RWPE1 (cell line): ENCODE results near the gene PIGS.

ENCODE experiments used
- CTCF ChIA-PET: fragments of 350-600 bp; sonication (Branson Sonifier 250); formaldehyde crosslinking; extraction: SDS; loops from one replicate; lab custom pipeline; 2021; lab: Yijun Ruan, JAX
- POLR2A ChIA-PET: fragments of 400-600 bp; formaldehyde crosslinking; extraction: SDS; loops from one replicate; lab custom pipeline; 2020; ENCODE audit warnings: antibody characterized with exemption; ENCODE audit not compliant: low non-redundant PET; lab: Yijun Ruan, JAX
- DNase-seq: peaks from one replicate; pipeline ENCODE4 v3.0.0; 2012; ENCODE audit warnings: low spot score
- H3K27ac ChIP-seq: fragments of 450-650 bp; 2 replicates; pipeline ENCODE4 v1.5.1; 2017
- CTCF ChIP-seq: fragments of 450-650 bp; conservative IDR thresholded peaks from 2 replicates; pipeline ENCODE4 v1.5.1; 2017; ENCODE audit warnings: low read depth, mild to moderate bottlenecking

The PIGS gene

GRCh38 chr17:28518132-28518531 is 53.2 kb downstream of the PIGS start:
- CTCF ChIA-PET, result no interaction called here
- POLR2A ChIA-PET, result no interaction called here
- H3K27ac ChIP-seq, result no peak overlapping the region
- no peak for DNase-seq
- no peak for TF ChIP-seq CTCF

DNA sequence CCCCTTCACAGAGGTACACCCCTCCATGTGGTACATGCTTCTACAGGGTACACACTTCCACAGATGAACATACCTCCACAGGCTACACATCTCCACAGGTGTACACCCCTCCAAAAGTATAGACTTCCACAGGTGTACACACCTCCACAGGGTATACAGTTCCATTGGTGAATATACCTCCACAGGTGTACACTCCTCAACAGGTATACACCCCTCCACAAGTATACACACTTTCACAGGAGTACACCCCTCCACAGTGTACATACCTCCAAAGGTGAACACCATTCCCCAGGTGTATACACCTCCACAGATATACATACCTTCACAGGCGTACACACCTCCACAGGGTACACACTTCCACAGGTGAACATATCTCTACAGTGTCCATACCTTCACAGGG is 55.8 kb downstream of the PIGS start:
- no peak for TF ChIP-seq CTCF
- no peak overlapping the region for H3K27ac ChIP-seq
- ChIA-PET CTCF (no interaction called here), POLR2A (no interaction called here)
- no peak for DNase-seq

- peak overlapping the region; percentile 63 for H3K27ac ChIP-seq
- no peak for TF ChIP-seq CTCF
- ChIA-PET CTCF (no interaction called here), POLR2A (no interaction called here)
- DNase-seq, result no peak
Observed at GRCh38 chr17:28514561-28515002, 56.7 kb downstream of the PIGS start.

DNA sequence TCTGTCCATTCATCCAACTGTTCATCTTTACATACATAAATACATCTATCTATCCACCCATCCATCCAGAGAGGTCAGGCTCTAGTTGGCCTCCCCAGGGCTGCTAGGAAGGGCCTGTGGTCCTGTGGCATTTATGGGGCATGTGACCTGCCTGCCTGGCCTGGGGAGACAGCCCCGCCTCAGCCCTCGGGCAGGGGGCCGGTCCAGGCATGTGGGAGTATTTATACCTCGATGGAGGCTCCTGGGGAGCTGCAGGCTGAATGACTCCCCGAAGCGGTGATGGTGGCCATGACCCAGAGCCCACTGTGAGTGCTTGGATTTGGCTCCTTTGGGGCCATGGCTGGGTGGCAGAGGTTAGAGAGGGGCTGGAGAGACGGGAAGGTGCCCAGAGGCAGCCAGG is 57.8 kb downstream of the PIGS start:
- no peak for TF ChIP-seq CTCF
- DNase-seq, result no peak
- CTCF ChIA-PET, result interaction anchor here (0.5 to 0.7 kb wide), 4 partner anchors 9 to 679 kb away, joined by 3 to 7 read pairs (median 3); no protein-coding TSS in a partner anchor
- H3K27ac ChIP-seq, result peak overlapping the region; percentile 63
- POLR2A ChIA-PET, result no interaction called here

GRCh38 chr17:28511858-28512461 is 59.4 kb downstream of the PIGS start:
- POLR2A ChIA-PET, result no interaction called here
- CTCF ChIA-PET, result interaction anchor here (0.7 kb wide), 1 partner anchor 9 kb away, joined by 3 read pairs; no protein-coding TSS in a partner anchor
- H3K27ac ChIP-seq, result no peak overlapping the region
- DNase-seq, result no peak
- no peak for TF ChIP-seq CTCF

DNA sequence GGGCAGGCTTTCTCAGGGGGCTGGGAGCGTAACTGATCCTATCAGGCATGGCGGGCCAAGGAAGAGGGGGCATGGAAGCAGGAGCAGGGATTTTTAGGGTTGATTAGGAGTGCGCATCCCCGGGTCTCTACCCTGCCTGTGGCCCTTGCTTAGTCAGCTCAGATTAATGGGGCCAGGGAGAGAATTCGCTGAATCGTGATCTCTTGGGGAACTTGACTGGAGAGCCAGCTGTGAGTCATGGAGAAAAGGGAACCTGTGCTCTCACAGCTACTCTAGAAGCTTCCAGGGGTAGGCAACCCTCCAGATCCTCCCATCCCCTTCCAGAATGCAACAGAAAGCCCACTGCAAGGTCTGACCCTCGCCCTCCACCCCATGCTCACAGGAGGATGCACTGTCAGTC is 61.5 kb downstream of the PIGS start:
- no peak for TF ChIP-seq CTCF
- CTCF ChIA-PET, result interaction anchor here (0.6 to 0.7 kb wide), 2 partner anchors 26 to 143 kb away, joined by 3 to 6 read pairs; no protein-coding TSS in a partner anchor
- POLR2A ChIA-PET, result no interaction called here
- peak; percentile 34 for DNase-seq
- H3K27ac ChIP-seq, result no peak overlapping the region
